Keratinocyte (primary cell): ENCODE measurements around the gene NRG2. TPM values are rescaled to one million over a fixed set of nuclear protein-coding genes. Genes with fewer than 3 reads are reported as not detected.

Source experiments
- DNase-seq: peaks from one replicate; pipeline ENCODE4 v3.0.0-alpha.2; 2011; ENCODE audit warnings: low read depth, missing footprints, low spot score
- FAIRE-seq: peaks from 2 replicates; lab custom pipeline; 2011; peaks lifted over from hg19 to GRCh38; lab: Jason Lieb, UNC
- H2AFZ ChIP-seq: 2 replicates; pipeline ENCODE4 v1.6.0; 2012; ENCODE audit warnings: low read length, control low read depth, inconsistent platforms; ENCODE audit not compliant: control insufficient read depth
- H3K27ac ChIP-seq: 2 replicates; pipeline ENCODE4 v1.5.1; 2011; ENCODE audit warnings: low read length; ENCODE audit not compliant: control insufficient read depth, insufficient read depth
- H3K27me3 ChIP-seq: 3 replicates; pipeline ENCODE4 v1.6.0; 2011; ENCODE audit warnings: low read length; ENCODE audit not compliant: control insufficient read depth, insufficient read depth; ENCODE audit errors: extremely low read depth
- H3K36me3 ChIP-seq, 2 experiments: 2 replicates in 1 of 2; 3 replicates in 1 of 2; pipeline ENCODE4 v1.5.1; 2011; ENCODE audit warnings: low read length in 2 of 2, mild to moderate bottlenecking in 1 of 2; ENCODE audit not compliant: control insufficient read depth in 2 of 2, insufficient read depth in 2 of 2; ENCODE audit errors: extremely low read depth in 1 of 2
- H3K4me1 ChIP-seq: 3 replicates; pipeline ENCODE4 v1.5.1; 2011; ENCODE audit warnings: low read length; ENCODE audit not compliant: control insufficient read depth, insufficient read depth; ENCODE audit errors: extremely low read depth
- H3K4me2 ChIP-seq: 3 replicates; pipeline ENCODE4 v1.6.0; 2011; ENCODE audit warnings: low read depth, low read length; ENCODE audit not compliant: control insufficient read depth, insufficient read depth; ENCODE audit errors: extremely low read depth
- H3K4me3 ChIP-seq, 3 experiments: fragments of 200-600 bp in 1 of 3; sonication (generic) in 1 of 3; 2 replicates in 2 of 3; 3 replicates in 1 of 3; pipeline ENCODE4 v1.5.1; 2011 to 2016; ENCODE audit warnings: low read length in 3 of 3, mild to moderate bottlenecking in 3 of 3, control low read depth in 2 of 3, inconsistent platforms in 1 of 3, low read depth in 1 of 3, mixed read lengths in 1 of 3, mixed run types in 1 of 3, moderate library complexity in 1 of 3; ENCODE audit not compliant: control insufficient read depth in 2 of 3, insufficient read depth in 2 of 3; ENCODE audit errors: extremely low read depth in 1 of 3
- H3K79me2 ChIP-seq: 2 replicates; pipeline ENCODE4 v1.6.0; 2012; ENCODE audit warnings: low read length; ENCODE audit not compliant: control insufficient read depth, insufficient read depth
- H3K9ac ChIP-seq: 3 replicates; pipeline ENCODE4 v1.6.0; 2011; ENCODE audit warnings: low read length; ENCODE audit not compliant: control insufficient read depth, insufficient read depth; ENCODE audit errors: extremely low read depth
- H3K9me1 ChIP-seq: 3 replicates; pipeline ENCODE4 v1.6.0; 2011; ENCODE audit warnings: low read length; ENCODE audit not compliant: control insufficient read depth, insufficient read depth; ENCODE audit errors: extremely low read depth
- H3K9me3 ChIP-seq: 2 replicates; pipeline ENCODE4 v1.5.1; 2012; ENCODE audit warnings: low read depth, low read length; ENCODE audit not compliant: control insufficient read depth
- H4K20me1 ChIP-seq: 3 replicates; pipeline ENCODE4 v1.6.0; 2011; ENCODE audit warnings: low read length; ENCODE audit not compliant: control insufficient read depth, insufficient read depth; ENCODE audit errors: extremely low read depth
- CTCF ChIP-seq, 3 experiments: IDR thresholded peaks in 1 of 3; conservative IDR thresholded peaks in 1 of 3; optimal IDR thresholded peaks in 1 of 3; 2 replicates in 2 of 3; 3 replicates in 1 of 3; pipeline versions ENCODE3 to v1.5.1; 2011; ENCODE audit warnings: low read length in 3 of 3, mild to moderate bottlenecking in 3 of 3, moderate library complexity in 2 of 3, control low read depth in 1 of 3, inconsistent platforms in 1 of 3; ENCODE audit not compliant: insufficient read depth in 2 of 3; ENCODE audit errors: extremely low read depth in 1 of 3
- EZH2 ChIP-seq: IDR thresholded peaks from one replicate; pipeline ENCODE4 v1.6.1; 2012; ENCODE audit warnings: inconsistent platforms, mild to moderate bottlenecking, low read length, moderate library complexity
- dilution Hi-C: fragments of 300-500 bp; cut with MboI; formaldehyde crosslinking; loops from one replicate; pipeline ENCODE4 v1.7.0; 2020; ENCODE audit warnings: low sequenced_read_pairs; ENCODE audit not compliant: extremely low pct_ligation_motif_present
- polyA plus RNA-seq, 5 experiments: library from polyadenylated mRNA; depleted of rRNA in 3 of 5; stranded (reverse) in 3 of 5; stranded (forward) in 1 of 5; unstranded in 1 of 5; fragments of >200 nt; gene quantifications; 1 replicate in 1 of 5; 2 replicates in 3 of 5; 3 replicates in 1 of 5; pipeline versions ENCODE4 v1.2.1 to v1.2.3, GENCODE V29; 2011 to 2012; ENCODE audit warnings: missing spikeins in 2 of 5, low read depth in 1 of 5, low replicate concordance in 1 of 5

NRG2 gene
- polyA plus RNA-seq, 1 donor (not counting 4 experiments of a cell fraction or from before 2014, with no cell fraction given), result 0.13 TPM

- no peaks in the 10 kb centered on the region for H3K36me3 ChIP-seq
- DNase-seq (no peak), FAIRE-seq (no peak)
- peaks cover 26% of the 10 kb centered on the region for H3K27me3 ChIP-seq
- H3K79me2 ChIP-seq, result no peaks in the 10 kb centered on the region
- no peak overlapping the region for H3K9ac ChIP-seq
- H3K9me1 ChIP-seq, result no peaks in the 10 kb centered on the region
- no peak overlapping the region for H3K27ac ChIP-seq
- dilution Hi-C loops, result no loop called here
- no peaks in the 10 kb centered on the region for H3K9me3 ChIP-seq
- TF ChIP-seq EZH2 (no peak), CTCF (optimal IDR thresholded peaks at IDR 0.05 in 1 of 3, IDR thresholded peaks at IDR 0.05 in 1 of 3, conservative IDR thresholded peaks at IDR 0.05 in 1 of 3; ENCODE audit: extremely low read depth in 1 of 3, insufficient read depth in 2 of 3, low read length in 3 of 3) (no peak)
- H3K4me2 ChIP-seq, result no peak overlapping the region
- no peak overlapping the region for H2AFZ ChIP-seq
- H3K4me1 ChIP-seq, result no peaks in the 10 kb centered on the region
- no peak overlapping the region for H3K4me3 ChIP-seq
- H4K20me1 ChIP-seq, result no peaks in the 10 kb centered on the region
These were observed 24.0 kb downstream of the NRG2 start for GRCh38 chr5:140018920-140019644.

GRCh38 chr5:140018517-140018916 lies 24.6 kb downstream of the NRG2 start:
- Histone ChIP-seq H4K20me1 (no peaks in the 10 kb centered on the region), H3K4me1 (no peaks in the 10 kb centered on the region), H3K4me2 (no peak overlapping the region), H3K27ac (no peak overlapping the region), H3K36me3 (no peaks in the 10 kb centered on the region), H3K9me3 (no peaks in the 10 kb centered on the region), H3K9ac (no peak overlapping the region), H2AFZ (no peak overlapping the region), H3K4me3 (no peak overlapping the region), H3K27me3 (peaks cover 30% of the 10 kb centered on the region), H3K9me1 (no peaks in the 10 kb centered on the region), H3K79me2 (no peaks in the 10 kb centered on the region)
- dilution Hi-C loops, result no loop called here
- no peak for TF ChIP-seq EZH2
- no peak for TF ChIP-seq CTCF (optimal IDR thresholded peaks at IDR 0.05 in 1 of 3, IDR thresholded peaks at IDR 0.05 in 1 of 3, conservative IDR thresholded peaks at IDR 0.05 in 1 of 3; ENCODE audit: extremely low read depth in 1 of 3, insufficient read depth in 2 of 3, low read length in 3 of 3)
- DNase-seq (no peak), FAIRE-seq (no peak)
